ENCODE measurements around the gene TTYH3.
"Not testable (repeated sequence)": the region's sequence is repeated elsewhere in the genome, so short reads cannot be mapped to it uniquely, and the experiment has no call there.

Gene TTYH3, protein sequence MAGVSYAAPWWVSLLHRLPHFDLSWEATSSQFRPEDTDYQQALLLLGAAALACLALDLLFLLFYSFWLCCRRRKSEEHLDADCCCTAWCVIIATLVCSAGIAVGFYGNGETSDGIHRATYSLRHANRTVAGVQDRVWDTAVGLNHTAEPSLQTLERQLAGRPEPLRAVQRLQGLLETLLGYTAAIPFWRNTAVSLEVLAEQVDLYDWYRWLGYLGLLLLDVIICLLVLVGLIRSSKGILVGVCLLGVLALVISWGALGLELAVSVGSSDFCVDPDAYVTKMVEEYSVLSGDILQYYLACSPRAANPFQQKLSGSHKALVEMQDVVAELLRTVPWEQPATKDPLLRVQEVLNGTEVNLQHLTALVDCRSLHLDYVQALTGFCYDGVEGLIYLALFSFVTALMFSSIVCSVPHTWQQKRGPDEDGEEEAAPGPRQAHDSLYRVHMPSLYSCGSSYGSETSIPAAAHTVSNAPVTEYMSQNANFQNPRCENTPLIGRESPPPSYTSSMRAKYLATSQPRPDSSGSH

DNA sequence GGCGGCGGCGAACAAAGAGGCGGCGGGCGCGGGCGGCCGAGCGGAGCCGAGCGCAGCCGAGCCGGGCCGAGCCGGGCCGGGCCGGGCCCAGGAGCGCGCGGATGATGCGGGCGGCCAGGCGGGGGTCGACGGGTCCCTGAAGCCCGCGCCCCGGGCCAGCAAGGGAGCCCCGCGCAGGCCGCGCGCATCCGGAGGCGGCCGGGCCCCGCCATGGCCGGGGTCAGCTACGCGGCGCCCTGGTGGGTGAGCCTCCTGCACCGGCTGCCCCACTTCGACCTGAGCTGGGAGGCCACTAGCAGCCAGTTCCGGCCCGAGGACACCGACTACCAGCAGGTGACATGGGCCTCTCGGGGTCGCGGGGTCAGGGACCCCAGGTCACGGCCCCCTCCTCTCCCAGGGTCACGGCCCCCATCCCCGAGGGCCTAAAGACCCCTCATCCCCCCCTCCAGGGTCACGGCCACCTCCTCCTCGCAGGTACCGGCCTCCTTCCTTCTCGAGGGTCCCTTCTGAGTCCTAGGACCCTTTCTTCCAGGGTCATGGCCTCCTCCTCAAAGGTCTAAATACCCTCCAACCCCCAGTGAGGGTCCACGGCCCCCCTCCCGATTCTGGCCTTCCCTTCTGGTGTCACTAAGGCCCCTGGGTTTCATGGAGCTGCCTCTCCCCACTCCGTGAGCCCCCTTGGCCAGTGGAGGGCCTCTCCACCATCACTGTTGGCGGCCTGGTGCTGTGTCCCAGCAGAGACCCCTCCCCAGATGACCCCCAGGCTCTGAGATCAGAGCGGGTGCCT lies at the start of gene TTYH3:
TTYH3 (plus strand) TSS at position 41 of the 787 bp plus-strand sequence; CDS start at position 211, 170 bp downstream.
- no peak for DNase-seq

DNA sequence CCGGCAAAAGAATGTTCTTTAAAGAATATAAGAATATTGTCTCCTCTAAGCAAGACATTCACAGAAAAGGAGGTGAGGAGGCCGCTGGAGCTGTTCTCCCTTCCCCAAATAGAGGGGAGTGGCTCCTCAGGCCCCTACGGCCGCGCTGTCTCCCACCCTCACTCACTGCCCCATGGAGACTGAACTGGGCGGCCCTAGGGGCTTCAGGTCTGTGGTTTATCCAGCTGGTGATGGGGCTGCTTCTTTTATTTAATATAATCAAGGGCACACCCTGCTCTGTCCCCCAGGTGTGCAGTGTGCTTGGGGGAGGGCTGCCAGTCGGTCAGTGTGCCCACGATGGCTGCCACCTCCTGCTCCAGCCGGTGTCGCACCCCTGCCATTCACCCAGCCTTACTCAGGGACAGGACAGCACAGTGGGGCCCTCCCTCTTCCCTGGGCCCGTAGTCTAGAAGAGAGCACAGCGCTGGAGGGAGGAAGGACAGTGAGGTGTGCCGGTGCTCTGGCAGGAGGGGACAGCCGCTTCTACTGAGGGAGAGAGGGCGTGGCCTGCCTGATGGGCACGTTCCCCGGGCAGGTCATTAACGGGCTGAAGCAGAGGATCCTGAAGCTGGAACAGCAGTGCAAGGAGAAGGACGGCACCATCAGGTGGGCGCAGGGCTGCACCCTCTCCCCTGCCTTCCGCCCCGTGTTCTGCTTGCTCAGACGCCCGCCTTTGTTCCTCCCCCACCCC lies 49.6 kb upstream of the TTYH3 start:
- no peak for DNase-seq

GRCh38 chr7:2583798-2584580 lies 47.8 kb upstream of the TTYH3 start:
- DNase-seq, result no peak

GRCh38 chr7:2585446-2585845 lies 46.3 kb upstream of the TTYH3 start:
- no peak for DNase-seq

GRCh38 chr7:2586326-2587020 lies 45.3 kb upstream of the TTYH3 start:
- DNase-seq, result no peak

DNA sequence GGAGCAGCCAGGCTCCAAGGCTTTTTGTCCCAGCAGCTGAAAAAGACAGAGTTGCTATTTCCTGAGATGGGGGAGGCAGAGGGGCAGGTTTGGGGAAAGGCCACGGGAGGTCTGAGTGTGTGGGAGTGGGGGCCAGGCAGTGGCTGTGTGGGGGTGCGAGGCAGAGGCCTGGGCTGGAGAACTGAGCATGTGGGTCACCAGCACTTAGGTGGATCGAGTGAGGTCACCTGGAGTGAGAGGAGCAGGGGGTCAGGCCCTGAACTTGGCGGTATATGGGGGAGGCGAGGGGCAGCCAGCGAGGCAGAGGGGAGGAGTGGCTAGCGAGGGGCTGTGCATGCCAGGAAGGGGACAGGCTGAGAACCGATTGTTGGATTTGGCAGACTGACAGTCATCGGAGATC lies 44.7 kb upstream of the TTYH3 start:
- DNase-seq, result no peak

GRCh38 chr7:2587778-2588177 lies 44.0 kb upstream of the TTYH3 start:
- DNase-seq, result no peak

- DNase-seq, result no peak
Measured at GRCh38 chr7:2589341-2589740, 42.4 kb upstream of the TTYH3 start.

DNA sequence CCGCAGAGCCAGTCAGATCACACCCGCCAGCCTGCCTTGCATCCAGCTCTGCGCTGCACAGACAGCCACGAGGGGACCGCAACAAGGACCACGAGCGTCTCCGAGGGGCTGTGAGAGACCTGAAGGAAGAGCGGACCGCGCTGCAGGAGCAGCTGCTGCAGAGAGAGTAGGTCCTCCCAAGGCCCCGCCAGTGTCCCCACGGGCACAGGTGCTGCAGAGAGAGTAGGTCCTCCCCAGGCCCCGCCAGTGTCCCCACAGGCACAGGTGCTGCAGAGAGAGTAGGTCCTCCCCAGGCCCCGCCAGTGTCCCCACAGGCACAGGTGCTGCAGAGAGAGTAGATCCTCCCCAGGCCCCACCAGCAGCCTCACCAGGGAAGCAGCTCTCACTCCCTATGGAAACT lies 41.8 kb upstream of the TTYH3 start:
- not testable (repeated sequence) for DNase-seq

DNA sequence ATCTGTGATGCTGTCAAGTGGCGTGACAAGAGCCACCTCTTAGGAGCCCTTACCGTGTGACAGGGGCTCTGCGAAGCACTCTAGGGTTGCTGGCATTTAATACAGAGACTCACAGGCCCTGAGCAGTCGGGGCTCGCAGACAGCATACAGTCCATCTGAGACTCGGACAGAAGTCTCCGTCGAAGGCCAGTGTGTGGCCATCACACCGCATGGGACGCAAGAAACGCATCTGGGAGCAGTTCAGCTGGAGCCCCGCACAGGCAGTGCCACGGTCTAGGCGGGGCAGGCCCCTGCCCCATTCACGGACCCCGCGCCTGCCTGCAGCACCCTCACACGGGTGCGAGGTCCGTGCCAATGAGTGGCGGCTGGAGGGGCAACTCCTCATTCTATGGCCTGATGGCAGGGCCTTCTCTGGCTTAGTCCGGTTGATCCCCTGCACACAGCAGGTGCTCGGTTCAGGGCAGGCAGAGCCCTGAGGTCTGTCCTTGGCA lies 39.4 kb upstream of the TTYH3 start:
- DNase-seq, result no peak

GRCh38 chr7:2593036-2593727 lies 38.6 kb upstream of the TTYH3 start:
- DNase-seq, result no peak

- no peak for DNase-seq
Measured at GRCh38 chr7:2594599-2594998, 37.2 kb upstream of the TTYH3 start.

DNA sequence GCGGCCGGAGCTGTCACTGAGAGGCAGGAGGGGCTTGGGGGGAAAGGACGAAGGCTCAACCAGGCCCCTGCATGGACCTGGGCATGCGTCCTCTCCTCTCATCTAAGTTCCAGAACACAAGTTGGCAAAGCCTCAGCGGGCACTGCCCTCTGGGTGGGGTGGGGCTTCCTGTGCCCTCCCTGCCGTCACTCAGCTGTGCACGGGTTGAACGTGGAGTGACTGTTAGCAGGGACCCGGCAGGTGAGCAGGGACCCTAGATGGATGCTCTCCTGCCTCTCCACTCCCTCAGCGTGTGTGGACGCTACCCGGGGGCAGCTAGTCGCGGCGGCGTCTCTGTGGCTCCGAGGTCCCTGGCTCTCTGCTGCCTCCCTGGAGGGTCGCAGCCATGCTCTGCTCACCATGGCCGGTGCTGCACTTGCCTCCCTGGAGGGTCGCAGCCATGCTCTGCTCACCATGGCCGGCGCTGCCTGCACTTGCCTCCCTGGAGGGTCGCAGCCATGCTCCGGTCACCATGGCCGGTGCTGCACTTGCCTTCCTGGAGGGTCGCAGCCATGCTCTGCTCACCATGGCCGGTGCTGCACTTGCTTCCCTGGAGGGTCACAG lies 36.4 kb upstream of the TTYH3 start:
- no peak for DNase-seq

GRCh38 chr7:2596464-2597272 lies 35.1 kb upstream of the TTYH3 start:
- no peak for DNase-seq

- DNase-seq, result no peak
Measured at GRCh38 chr7:2597273-2597640, 34.5 kb upstream of the TTYH3 start.

GRCh38 chr7:2598154-2598823 lies 33.5 kb upstream of the TTYH3 start:
- DNase-seq, result no peak

DNA sequence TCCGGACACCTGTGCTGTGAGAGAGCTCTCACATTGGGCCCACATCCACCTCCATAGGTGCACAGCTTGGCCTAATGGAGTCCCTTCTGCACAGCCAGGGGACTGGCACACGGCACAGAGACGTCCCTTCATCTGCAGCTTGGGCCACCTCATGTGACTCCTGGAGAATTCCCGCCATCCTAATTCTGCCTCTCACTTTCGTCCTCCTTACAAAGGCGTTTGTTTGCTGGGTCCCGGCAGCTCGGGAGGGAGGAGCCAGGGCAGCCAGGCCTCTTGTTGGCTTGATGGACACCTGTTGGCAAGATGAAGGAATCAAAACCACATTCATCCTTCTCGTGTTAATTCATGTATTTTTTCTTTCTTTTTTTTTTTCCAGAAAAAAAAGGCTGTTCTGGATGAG lies 30.7 kb upstream of the TTYH3 start:
- DNase-seq, result no peak

DNA sequence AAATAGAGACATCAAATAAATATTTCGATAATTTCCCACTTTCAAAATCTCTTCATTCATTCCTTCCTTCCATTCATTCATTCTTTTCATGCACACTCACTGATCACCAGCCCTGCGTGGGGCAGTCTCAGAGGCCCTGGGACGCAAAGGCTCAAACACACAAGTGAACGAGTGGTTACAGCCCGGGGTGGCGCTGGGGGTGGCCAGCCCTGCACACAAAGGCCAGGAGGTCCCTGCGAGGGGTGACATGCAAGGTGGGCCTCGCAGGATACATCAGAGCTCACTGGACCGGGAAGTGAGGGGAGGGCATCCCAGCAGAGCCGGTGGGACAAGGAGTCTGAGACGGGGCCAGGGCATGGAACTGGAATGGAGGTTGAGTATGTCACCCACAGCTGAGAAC lies 29.9 kb upstream of the TTYH3 start:
- no peak for DNase-seq

DNA sequence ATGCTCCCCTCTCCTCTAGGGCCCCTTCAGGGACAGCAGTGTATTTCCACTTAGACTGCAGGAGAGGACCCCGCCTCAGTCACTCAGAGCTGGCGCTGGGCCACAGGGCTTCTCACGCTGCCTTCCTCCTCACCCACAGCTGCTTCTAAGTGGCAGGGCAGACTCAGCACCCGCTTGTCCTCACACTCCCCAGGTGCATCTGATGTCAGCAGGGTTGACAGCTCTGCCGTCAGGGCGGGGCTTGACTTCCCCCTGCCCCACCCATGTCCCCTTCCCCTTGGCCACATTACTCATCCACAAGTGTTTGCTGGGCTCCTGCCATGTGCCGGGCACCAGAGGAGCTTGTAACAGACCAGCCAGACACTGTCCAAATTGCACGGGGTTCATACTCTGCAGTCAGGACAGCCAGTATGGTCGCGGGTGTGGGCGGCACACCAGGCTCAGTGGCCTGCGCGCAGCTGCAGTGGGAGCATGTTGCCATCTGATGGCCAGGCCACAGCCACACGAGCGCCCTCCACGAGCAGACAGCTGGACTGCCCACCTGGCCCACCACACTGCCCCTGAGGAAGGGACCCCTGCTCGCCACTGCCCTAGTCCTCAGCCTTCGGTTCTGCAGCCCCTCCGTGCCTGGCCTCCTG lies 29.3 kb upstream of the TTYH3 start:
- no peak for DNase-seq

Measured in fibroblast of skin of right quadriceps (primary cell).